Common myeloid progenitor, CD34-positive (primary cell): ENCODE data around the gene HPGDS.

ENCODE experiments used
- CTCF ChIA-PET: fragments of 350-600 bp; sonication (Branson Sonifier 250); formaldehyde crosslinking; loops from one replicate; lab custom pipeline; 2021; ENCODE audit warnings: antibody characterized with exemption; lab: Charles Lee
- POLR2A ChIA-PET: fragments of 350-600 bp; sonication (Branson Sonifier 250); formaldehyde crosslinking; loops from one replicate; lab custom pipeline; 2021; ENCODE audit warnings: antibody characterized with exemption; lab: Charles Lee
- DNase-seq, 3 donors: peaks; one replicate each; pipeline versions ENCODE4 v3.0.0 to v3.0.0-alpha.2; 2013
- H3K27ac ChIP-seq, 2 experiments: 1 replicate in 1 of 2; 2 replicates in 1 of 2; pipeline ENCODE4 v1.7.0; 2013; ENCODE audit warnings: inconsistent platforms in 2 of 2, low read length in 2 of 2, mild to moderate bottlenecking in 2 of 2, low read depth in 1 of 2, moderate library complexity in 1 of 2; ENCODE audit not compliant: severe bottlenecking in 2 of 2, insufficient read depth in 1 of 2, poor library complexity in 1 of 2
- H3K27me3 ChIP-seq, 5 experiments: replicated peaks in 2 of 5; 1 replicate in 3 of 5; 2 replicates in 2 of 5; pipeline versions ENCODE4 v1.6.1 to v1.7.0; 2013; ENCODE audit warnings: low read length in 4 of 5, mild to moderate bottlenecking in 2 of 5, moderate library complexity in 2 of 5, inconsistent platforms in 1 of 5; ENCODE audit not compliant: insufficient read depth in 5 of 5, control insufficient read depth in 4 of 5
- H3K36me3 ChIP-seq, 4 experiments: 1 replicate in 2 of 4; 2 replicates in 2 of 4; pipeline versions ENCODE4 v1.6.1 to v1.7.0; 2013; ENCODE audit warnings: low read length in 3 of 4, control low read depth in 1 of 4, mild to moderate bottlenecking in 1 of 4; ENCODE audit not compliant: control insufficient read depth in 4 of 4, insufficient read depth in 4 of 4
- H3K4me1 ChIP-seq, 4 experiments: 1 replicate in 3 of 4; 2 replicates in 1 of 4; pipeline versions ENCODE4 v1.6.1 to v1.7.1; 2013; ENCODE audit warnings: low read length in 3 of 4, mild to moderate bottlenecking in 3 of 4, control low read depth in 1 of 4, inconsistent platforms in 1 of 4, moderate library complexity in 1 of 4; ENCODE audit not compliant: control insufficient read depth in 4 of 4, insufficient read depth in 4 of 4; ENCODE audit errors: control extremely low read depth in 1 of 4
- H3K4me3 ChIP-seq, 7 experiments: 1 replicate in 4 of 7; 2 replicates in 3 of 7; pipeline versions ENCODE4 v1.5.1 to v1.7.0; 2013; ENCODE audit warnings: mild to moderate bottlenecking in 7 of 7, low read length in 6 of 7, moderate library complexity in 6 of 7, inconsistent platforms in 2 of 7, low read depth in 2 of 7, control low read depth in 1 of 7; ENCODE audit not compliant: insufficient read depth in 4 of 7, control insufficient read depth in 1 of 7; ENCODE audit errors: extremely low read depth in 1 of 7
- H3K9me3 ChIP-seq, 5 experiments: 1 replicate in 4 of 5; 2 replicates in 1 of 5; pipeline versions ENCODE4 v1.6.1 to v1.7.1; 2013; ENCODE audit warnings: low read length in 4 of 5, mild to moderate bottlenecking in 2 of 5, inconsistent platforms in 1 of 5, low read depth in 1 of 5, moderate library complexity in 1 of 5; ENCODE audit not compliant: control insufficient read depth in 4 of 5, insufficient read depth in 2 of 5; ENCODE audit errors: control extremely low read depth in 1 of 5
- WGBS: methylation state at CpG from one replicate; pipeline ENCODE4 v1.1.5; 2013; ENCODE audit not compliant: insufficient coverage; 5-methylcytosine and 5-hydroxymethylcytosine counted together

The HPGDS gene

DNA sequence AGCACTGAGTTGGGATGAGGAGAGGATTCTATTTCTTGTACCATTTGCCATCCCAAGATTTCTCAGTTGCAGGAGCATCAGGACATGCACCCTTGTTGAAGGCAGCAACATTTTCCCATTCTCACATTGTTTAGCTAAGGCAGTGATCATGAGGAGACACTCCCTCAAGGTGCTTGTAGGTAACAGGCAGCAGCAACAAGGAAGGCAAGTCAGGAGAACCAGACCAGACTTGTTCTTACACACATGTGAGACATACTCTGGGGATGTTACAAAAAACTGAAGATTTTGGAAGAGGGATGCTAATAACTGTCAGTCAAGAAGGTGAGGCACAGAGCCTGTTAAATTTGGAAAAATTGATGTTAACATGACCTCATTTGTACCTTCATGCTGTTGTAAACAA lies 15.5 kb upstream of the HPGDS start:
- H3K27me3 ChIP-seq = no peaks in the 10 kb centered on the region
- peaks cover 1 to 15% (median 10%) of the 10 kb centered on the region in 4 experiments for H3K4me1 ChIP-seq
- DNase-seq = no peak
- no peak overlapping the region for H3K27ac ChIP-seq
- no peak overlapping the region for H3K4me3 ChIP-seq
- H3K9me3 ChIP-seq = peaks cover 0 to 3% (median 0%) of the 10 kb centered on the region in 5 experiments
- peaks cover 0 to 2% (median 0%) of the 10 kb centered on the region in 4 experiments for H3K36me3 ChIP-seq
- ChIA-PET CTCF (interaction anchor here (1.2 to 2.0 kb wide), 3 partner anchors 13 to 32 kb away, joined by 3 to 6 read pairs (median 6); no protein-coding TSS in a partner anchor), POLR2A (no interaction called here)

DNA sequence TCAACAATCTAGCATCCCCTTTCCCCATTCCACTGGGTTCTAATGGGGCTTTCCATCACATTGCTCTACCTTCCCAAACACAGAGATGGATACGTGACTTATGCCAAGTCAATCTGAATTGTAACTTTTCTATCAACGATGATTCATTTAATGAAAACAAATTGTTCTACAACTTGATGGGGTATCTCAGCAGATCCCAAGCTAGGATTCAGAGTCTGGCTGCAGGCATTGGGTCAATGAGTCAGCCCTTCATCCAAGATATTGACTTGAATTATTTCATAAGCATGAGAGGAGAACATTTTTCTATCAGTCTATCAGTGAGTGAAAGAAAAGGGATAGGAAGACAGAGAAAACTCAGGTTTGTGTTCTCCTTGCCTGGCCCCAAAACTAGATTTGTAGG lies 15.0 kb upstream of the HPGDS start:
- ChIA-PET POLR2A (no interaction called here), CTCF (interaction anchor here (1.2 to 2.0 kb wide), 2 partner anchors 14 to 32 kb away, joined by 3 to 6 read pairs; no protein-coding TSS in a partner anchor)
- Histone ChIP-seq H3K27ac (no peak overlapping the region), H3K27me3 (no peaks in the 10 kb centered on the region), H3K9me3 (peaks cover 0 to 3% (median 0%) of the 10 kb centered on the region in 5 experiments), H3K36me3 (peaks cover 0 to 2% (median 0%) of the 10 kb centered on the region in 4 experiments), H3K4me1 (peaks cover 5 to 18% (median 11%) of the 10 kb centered on the region in 4 experiments), H3K4me3 (no peak overlapping the region)
- DNase-seq = no peak
- WGBS = 100% methylated on average over 1 of the region's 2 CpGs

DNA sequence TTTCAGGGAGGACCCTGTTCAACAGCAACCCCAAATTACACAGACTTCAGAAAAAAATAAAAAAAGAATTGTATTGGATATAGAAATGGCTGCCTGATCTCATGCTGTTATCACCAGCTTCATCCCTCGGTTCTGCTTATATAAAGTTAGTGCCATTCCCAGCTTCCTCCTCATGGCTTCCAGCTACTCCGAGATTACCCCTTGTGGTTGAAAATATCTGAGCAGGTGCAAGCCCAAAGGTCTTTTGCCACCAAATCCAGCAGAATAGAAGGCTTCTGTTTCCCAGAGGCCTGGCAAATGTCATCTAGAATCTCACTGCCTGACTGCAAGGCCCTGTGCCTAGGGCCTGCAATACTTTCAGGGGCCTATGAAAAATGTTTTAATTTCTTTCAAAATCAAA lies 13.8 kb upstream of the HPGDS start:
- 80% methylated on average over 1 of the region's 2 CpGs for WGBS
- peaks cover 0 to 3% (median 0%) of the 10 kb centered on the region in 5 experiments for H3K9me3 ChIP-seq
- no peak for DNase-seq
- no peaks in the 10 kb centered on the region for H3K27me3 ChIP-seq
- CTCF ChIA-PET = interaction anchor here (1.5 kb wide), 1 partner anchor 22 kb away, joined by 4 read pairs; no protein-coding TSS in a partner anchor
- no peak overlapping the region for H3K4me3 ChIP-seq
- H3K27ac ChIP-seq = no peak overlapping the region
- H3K4me1 ChIP-seq = peaks cover 10 to 29% (median 20%) of the 10 kb centered on the region in 4 experiments
- peaks cover 0 to 2% (median 0%) of the 10 kb centered on the region in 4 experiments for H3K36me3 ChIP-seq
- POLR2A ChIA-PET = no interaction called here

GRCh38 chr4:94354474-94354896 lies 11.8 kb upstream of the HPGDS start:
- no peak for DNase-seq
- H3K36me3 ChIP-seq = peaks cover 0 to 2% (median 0%) of the 10 kb centered on the region in 4 experiments
- H3K4me1 ChIP-seq = peaks cover 10 to 46% (median 33%) of the 10 kb centered on the region in 4 experiments
- H3K4me3 ChIP-seq = no peak overlapping the region
- H3K9me3 ChIP-seq = peaks cover 0 to 3% (median 0%) of the 10 kb centered on the region in 5 experiments
- ChIA-PET CTCF (interaction anchor here (0.9 to 2.8 kb wide), 5 partner anchors 8 to 49 kb away, joined by 3 to 7 read pairs (median 4); partner anchors contain the start of gene HPGDS), POLR2A (interaction anchor here (0.5 kb wide), 1 partner anchor 135 kb away, joined by 4 read pairs; no protein-coding TSS in a partner anchor)
- no peaks in the 10 kb centered on the region for H3K27me3 ChIP-seq
- 100% methylated on average over 3 of the region's 6 CpGs for WGBS
- no peak overlapping the region for H3K27ac ChIP-seq

DNA sequence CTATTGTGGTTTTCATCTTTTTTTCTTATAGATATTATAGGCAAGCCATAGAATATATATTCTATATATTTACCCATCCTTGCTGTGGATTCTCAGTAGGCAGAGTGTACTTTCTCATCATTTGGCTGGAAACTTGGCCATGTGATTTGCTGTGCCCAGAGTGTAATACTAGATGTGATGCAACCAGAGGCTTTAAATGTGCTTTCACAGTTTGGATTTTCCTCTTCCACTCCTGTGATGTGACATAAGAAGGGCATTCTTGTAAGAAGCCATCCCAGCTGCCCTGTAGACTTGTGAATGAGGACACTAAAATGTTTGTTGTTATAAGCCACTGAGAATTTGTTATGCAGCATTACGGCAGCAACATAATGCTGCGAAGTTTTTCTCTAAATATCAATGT lies 10.4 kb upstream of the HPGDS start:
- H3K36me3 ChIP-seq = peaks cover 0 to 2% (median 0%) of the 10 kb centered on the region in 4 experiments
- peak in 1 of 3 donors; percentile 19 for DNase-seq
- ChIA-PET POLR2A (interaction anchor here (0.6 kb wide), 1 partner anchor 9 kb away, joined by 3 read pairs; no protein-coding TSS in a partner anchor), CTCF (interaction anchor here (1.0 to 2.8 kb wide), 2 partner anchors 20 to 48 kb away, joined by 6 to 7 read pairs; no protein-coding TSS in a partner anchor)
- no peak overlapping the region for H3K4me3 ChIP-seq
- H3K4me1 ChIP-seq = peaks cover 10 to 52% (median 33%) of the 10 kb centered on the region in 4 experiments
- no peak overlapping the region for H3K27ac ChIP-seq
- no CpG with 5 or more reads among the region's 2 CpGs for WGBS
- H3K27me3 ChIP-seq = no peaks in the 10 kb centered on the region
- peaks cover 0 to 3% (median 0%) of the 10 kb centered on the region in 5 experiments for H3K9me3 ChIP-seq

- WGBS = 0% methylated on average over 2 of the region's 4 CpGs
- peak in 2 of 3 donors; percentile 47 to 61 for DNase-seq
- Histone ChIP-seq H3K4me1 (peaks cover 11 to 53% (median 34%) of the 10 kb centered on the region in 4 experiments), H3K27me3 (no peaks in the 10 kb centered on the region), H3K9me3 (peaks cover 0 to 3% (median 0%) of the 10 kb centered on the region in 5 experiments), H3K4me3 (peak overlapping the region in 6 of 7 experiments; percentile 26 to 65 (median 46)), H3K36me3 (peaks cover 0 to 2% (median 0%) of the 10 kb centered on the region in 4 experiments), H3K27ac (peak overlapping the region; percentile 34 to 77)
- CTCF ChIA-PET = interaction anchor here (2.8 kb wide), 1 partner anchor 47 kb away, joined by 7 read pairs; no protein-coding TSS in a partner anchor
- POLR2A ChIA-PET = no interaction called here
Measured at GRCh38 chr4:94352163-94352562, 9.5 kb upstream of the HPGDS start.

DNA sequence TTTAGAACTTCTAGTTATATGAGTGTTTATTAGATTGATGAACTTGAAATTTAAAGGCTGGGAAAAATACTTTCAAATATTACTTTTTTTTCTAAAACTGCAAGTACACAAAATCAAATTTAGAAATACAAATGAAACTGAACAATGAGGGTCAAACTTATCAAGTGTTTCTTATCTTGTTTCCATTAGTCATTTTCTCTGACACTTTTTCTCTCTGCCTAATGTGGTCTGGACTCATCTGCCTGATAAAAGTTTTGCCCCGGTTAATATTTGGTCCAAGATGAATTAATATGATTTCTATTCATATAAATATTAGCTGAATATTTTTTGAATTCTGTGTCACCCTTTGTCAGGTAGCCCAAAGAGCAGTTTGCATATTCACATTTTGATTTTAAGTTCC lies 8.7 kb upstream of the HPGDS start:
- no CpG with 5 or more reads among the region's 1 CpG for WGBS

More for the DNA sequence above, 8.7 kb upstream of the HPGDS start:
- POLR2A ChIA-PET = no interaction called here
- DNase-seq = peak in 1 of 3 donors; percentile 34
- peaks cover 0 to 3% (median 0%) of the 10 kb centered on the region in 5 experiments for H3K9me3 ChIP-seq
- peak overlapping the region in 5 of 7 experiments; percentile 13 to 65 (median 48) for H3K4me3 ChIP-seq
- peak overlapping the region; percentile 34 to 77 for H3K27ac ChIP-seq
- no peaks in the 10 kb centered on the region for H3K27me3 ChIP-seq
- CTCF ChIA-PET = no interaction called here
- peaks cover 0 to 2% (median 0%) of the 10 kb centered on the region in 4 experiments for H3K36me3 ChIP-seq
- peaks cover 18 to 61% (median 39%) of the 10 kb centered on the region in 4 experiments for H3K4me1 ChIP-seq
